ENCODE results near the gene AJUBA. TPM values are rescaled to one million over a fixed set of nuclear protein-coding genes. Genes with fewer than 3 reads are reported as not detected.

The AJUBA gene
- total RNA-seq, 4 donors from 2014 or later: 8.8 to 27.0 (median 17.8) TPM

- no peak for TF ChIP-seq POLR2A (IDR thresholded peaks at IDR 0.05)
- ATAC-seq: no peak
- Histone ChIP-seq H3K4me3 (peak overlapping the region; percentile 65 to 78), H3K27me3 (no peaks in the 10 kb centered on the region), H3K36me3 (peaks cover 0 to 38% of the 10 kb centered on the region in 2 donors), H3K4me1 (peaks cover 3 to 33% (median 9%) of the 10 kb centered on the region in 3 donors), H3K27ac (peak overlapping the region; percentile 74 to 96 (median 88)), H3K9me3 (no peaks in the 10 kb centered on the region)
- 6 to 24% methylated on average over 10 to 11 of the region's 12 CpGs for WGBS, 2 donors (ENCODE audit: low coverage in 1 of 2)
Measured at GRCh38 chr14:22928237-22929103, 53.9 kb downstream of the AJUBA start.

- ATAC-seq: no peak
Measured at GRCh38 chr14:22926316-22926715, 56.0 kb downstream of the AJUBA start.

GRCh38 chr14:22925513-22925912, 56.8 kb downstream of the AJUBA start:
- WGBS, 2 donors (ENCODE audit: low coverage in 1 of 2): 94% methylated on average over 5 of the region's 8 CpGs; no CpG with 5 or more reads in 1 of the 2 donors
- Histone ChIP-seq H3K27ac (no peak overlapping the region), H3K27me3 (no peaks in the 10 kb centered on the region), H3K9me3 (no peaks in the 10 kb centered on the region), H3K4me1 (peaks cover 3 to 28% (median 9%) of the 10 kb centered on the region in 3 donors), H3K36me3 (peaks cover 0 to 67% of the 10 kb centered on the region in 2 donors), H3K4me3 (no peak overlapping the region)
- no peak for ATAC-seq
- TF ChIP-seq EP300 (IDR thresholded peaks at IDR 0.05): no peak
- no peak for TF ChIP-seq POLR2AphosphoS5 (IDR thresholded peaks at IDR 0.05)
- no peak for TF ChIP-seq POLR2A (IDR thresholded peaks at IDR 0.05)
- TF ChIP-seq CTCF (IDR thresholded peaks at IDR 0.05): no peak

More at GRCh38 chr14:22926316-22926715, 56.0 kb downstream of the AJUBA start:
- TF ChIP-seq CTCF (IDR thresholded peaks at IDR 0.05) (no peak), POLR2A (IDR thresholded peaks at IDR 0.05) (no peak), EP300 (IDR thresholded peaks at IDR 0.05) (no peak), POLR2AphosphoS5 (IDR thresholded peaks at IDR 0.05) (no peak)
- no peaks in the 10 kb centered on the region for H3K9me3 ChIP-seq
- H3K4me1 ChIP-seq: peaks cover 3 to 33% (median 9%) of the 10 kb centered on the region in 3 donors
- peaks cover 0 to 59% of the 10 kb centered on the region in 2 donors for H3K36me3 ChIP-seq
- no peaks in the 10 kb centered on the region for H3K27me3 ChIP-seq
- no peak overlapping the region for H3K4me3 ChIP-seq
- 79 to 89% methylated on average over 4 of the region's 4 CpGs for WGBS, 2 donors (ENCODE audit: low coverage in 1 of 2)
- H3K27ac ChIP-seq: no peak overlapping the region

- no peaks in the 10 kb centered on the region for H3K27me3 ChIP-seq
- H3K4me3 ChIP-seq: no peak overlapping the region
- H3K4me1 ChIP-seq: peaks cover 3 to 25% (median 11%) of the 10 kb centered on the region in 3 donors
- TF ChIP-seq POLR2A (IDR thresholded peaks at IDR 0.05) (no peak), CTCF (IDR thresholded peaks at IDR 0.05) (no peak), EP300 (IDR thresholded peaks at IDR 0.05) (no peak), POLR2AphosphoS5 (IDR thresholded peaks at IDR 0.05) (no peak)
- peaks cover 0 to 71% of the 10 kb centered on the region in 2 donors for H3K36me3 ChIP-seq
- WGBS, 2 donors (ENCODE audit: low coverage in 1 of 2): 100% methylated on average over 4 of the region's 5 CpGs
- ATAC-seq: no peak
- no peaks in the 10 kb centered on the region for H3K9me3 ChIP-seq
- H3K27ac ChIP-seq: no peak overlapping the region
Measured at GRCh38 chr14:22923746-22924145, 58.6 kb downstream of the AJUBA start.

- Histone ChIP-seq H3K27ac (no peak overlapping the region), H3K27me3 (no peaks in the 10 kb centered on the region), H3K4me1 (peaks cover 0 to 19% (median 11%) of the 10 kb centered on the region in 3 donors), H3K36me3 (peaks cover 0 to 69% of the 10 kb centered on the region in 2 donors), H3K9me3 (no peaks in the 10 kb centered on the region), H3K4me3 (no peak overlapping the region)
- 80% methylated on average over 2 of the region's 2 CpGs; no CpG with 5 or more reads in 1 of the 2 donors for WGBS, 2 donors (ENCODE audit: low coverage in 1 of 2)
- ATAC-seq: no peak
- TF ChIP-seq CTCF (IDR thresholded peaks at IDR 0.05) (no peak), POLR2A (IDR thresholded peaks at IDR 0.05) (no peak), EP300 (IDR thresholded peaks at IDR 0.05) (no peak), POLR2AphosphoS5 (IDR thresholded peaks at IDR 0.05) (no peak)
Measured at GRCh38 chr14:22922294-22922693, 60.1 kb downstream of the AJUBA start.

Other genes starting within 250 kb of the AJUBA start
- 10 to 100 TPM; 47.1 to 89.0 (median 72.7) TPM for gene OXA1L, start 215.9 kb downstream of the AJUBA start, total RNA-seq
- gene SLC7A7, start 167.1 kb downstream of the AJUBA start, total RNA-seq: 10 to 100 TPM in 3 of 4 donors, 1 to 10 TPM in 1; 8.1 to 36.6 (median 23.4) TPM
- gene MRPL52, start 152.7 kb downstream of the AJUBA start, total RNA-seq: 10 to 100 TPM; 24.4 to 65.0 (median 35.0) TPM
- 100 to 1,000 TPM; 114 to 127 (median 123) TPM for gene MMP14, start 146.0 kb downstream of the AJUBA start, total RNA-seq
- 100 to 1,000 TPM; 123 to 257 (median 163) TPM for gene LRP10, start 110.8 kb downstream of the AJUBA start, total RNA-seq
- under 1 TPM; 0.20 to 0.93 (median 0.47) TPM for gene REM2, start 99.3 kb downstream of the AJUBA start, total RNA-seq
- gene RBM23, start 63.4 kb downstream of the AJUBA start, total RNA-seq: 100 to 1,000 TPM in 3 of 4 donors, 10 to 100 TPM in 1; 94.4 to 855 (median 368) TPM
- gene PRMT5, start 53.2 kb downstream of the AJUBA start, total RNA-seq: 10 to 100 TPM; 39.7 to 49.2 (median 43.2) TPM
- gene HAUS4, start 25.5 kb downstream of the AJUBA start, total RNA-seq: 10 to 100 TPM; 31.2 to 47.6 (median 43.1) TPM
- gene C14orf93, start 27.6 kb upstream of the AJUBA start, total RNA-seq: 10 to 100 TPM in 3 of 4 donors, 1 to 10 TPM in 1; 8.4 to 16.0 (median 13.2) TPM
- gene PSMB5, start 52.3 kb upstream of the AJUBA start, total RNA-seq: 100 to 1,000 TPM; 125 to 182 (median 133) TPM
- under 1 TPM in 1 of 4 donors, not detected in 3; 0.27 TPM for gene PSMB11, start 59.7 kb upstream of the AJUBA start, total RNA-seq
- gene CDH24, start 75.0 kb upstream of the AJUBA start, total RNA-seq: 1 to 10 TPM; 1.5 to 3.6 (median 2.6) TPM
- 100 to 1,000 TPM in 1 of 4 donors, 10 to 100 TPM in 3; 55.7 to 121 (median 91.8) TPM for gene ACIN1, start 112.6 kb upstream of the AJUBA start, total RNA-seq
- gene C14orf119, start 113.0 kb upstream of the AJUBA start, total RNA-seq: 10 to 100 TPM; 31.3 to 38.2 (median 33.4) TPM
- gene CIROP, start 122.4 kb upstream of the AJUBA start, total RNA-seq: under 1 TPM in 2 of 4 donors, not detected in 2; 0.13 to 0.31 TPM
- gene CEBPE, start 136.7 kb upstream of the AJUBA start, total RNA-seq: not detected
- 10 to 100 TPM; 21.6 to 56.7 (median 32.2) TPM for gene SLC7A8, start 201.1 kb upstream of the AJUBA start, total RNA-seq